ENCODE measurements around the gene CD300LB. TPM values are rescaled to one million over a fixed set of nuclear protein-coding genes. Genes with fewer than 3 reads are reported as not detected.

Gene CD300LB
- total RNA-seq, 2 donors from 2014 or later, result 0.69 TPM; not detected in 1

- Histone ChIP-seq H3K4me1 (no peaks in the 10 kb centered on the region), H3K27me3 (no peaks in the 10 kb centered on the region), H3K27ac (no peak overlapping the region), H3K9me3 (no peaks in the 10 kb centered on the region), H3K4me3 (no peak overlapping the region), H3K36me3 (no peaks in the 10 kb centered on the region), H3K9ac (ENCODE audit: low read depth in 2 of 2, low read length in 2 of 2) (no peak overlapping the region)
- no peak for TF ChIP-seq CTCF (IDR thresholded peaks at IDR 0.05)
- intact Hi-C loops (cut with DNase I), result no loop called here
- no peak for DNase-seq
Measured at GRCh38 chr17:74543891-74544760, 12.9 kb upstream of the CD300LB start.

- H3K9me3 ChIP-seq, result no peaks in the 10 kb centered on the region
- H3K27ac ChIP-seq, result no peak overlapping the region
- no peaks in the 10 kb centered on the region for H3K36me3 ChIP-seq
- no peaks in the 10 kb centered on the region for H3K4me1 ChIP-seq
- TF ChIP-seq CTCF (IDR thresholded peaks at IDR 0.05), result no peak
- H3K4me3 ChIP-seq, result no peak overlapping the region
- DNase-seq, result no peak
- intact Hi-C loops (cut with DNase I), result no loop called here
- no peak overlapping the region for H3K9ac ChIP-seq (ENCODE audit: low read depth in 2 of 2, low read length in 2 of 2)
- no peaks in the 10 kb centered on the region for H3K27me3 ChIP-seq
Measured at GRCh38 chr17:74543406-74543805, 12.1 kb upstream of the CD300LB start.

GRCh38 chr17:74542727-74543383 is 11.6 kb upstream of the CD300LB start:
- no peak for TF ChIP-seq CTCF (IDR thresholded peaks at IDR 0.05)
- Histone ChIP-seq H3K27me3 (no peaks in the 10 kb centered on the region), H3K9ac (ENCODE audit: low read depth in 2 of 2, low read length in 2 of 2) (no peak overlapping the region), H3K9me3 (no peaks in the 10 kb centered on the region), H3K4me1 (no peaks in the 10 kb centered on the region), H3K4me3 (no peak overlapping the region), H3K27ac (no peak overlapping the region), H3K36me3 (no peaks in the 10 kb centered on the region)
- intact Hi-C loops (cut with DNase I), result no loop called here
- DNase-seq, result no peak

- Histone ChIP-seq H3K27ac (no peak overlapping the region), H3K9ac (ENCODE audit: low read depth in 2 of 2, low read length in 2 of 2) (no peak overlapping the region), H3K4me1 (no peaks in the 10 kb centered on the region), H3K27me3 (no peaks in the 10 kb centered on the region), H3K36me3 (no peaks in the 10 kb centered on the region), H3K4me3 (no peak overlapping the region), H3K9me3 (no peaks in the 10 kb centered on the region)
- intact Hi-C loops (cut with DNase I), result no loop called here
- TF ChIP-seq CTCF (IDR thresholded peaks at IDR 0.05), result no peak
- DNase-seq, result no peak
Measured at GRCh38 chr17:74542166-74542565, 10.9 kb upstream of the CD300LB start.

GRCh38 chr17:74541176-74542111 is 10.2 kb upstream of the CD300LB start:
- Histone ChIP-seq H3K4me1 (no peaks in the 10 kb centered on the region), H3K36me3 (no peaks in the 10 kb centered on the region), H3K9ac (ENCODE audit: low read depth in 2 of 2, low read length in 2 of 2) (no peak overlapping the region), H3K27ac (no peak overlapping the region), H3K27me3 (no peaks in the 10 kb centered on the region), H3K4me3 (no peak overlapping the region), H3K9me3 (no peaks in the 10 kb centered on the region)
- TF ChIP-seq CTCF (IDR thresholded peaks at IDR 0.05), result no peak
- intact Hi-C loops (cut with DNase I), result no loop called here
- DNase-seq, result no peak

All from colonic mucosa (tissue), 4 donors.